ENCODE data around the gene C14orf180.

C14orf180 gene

DNA sequence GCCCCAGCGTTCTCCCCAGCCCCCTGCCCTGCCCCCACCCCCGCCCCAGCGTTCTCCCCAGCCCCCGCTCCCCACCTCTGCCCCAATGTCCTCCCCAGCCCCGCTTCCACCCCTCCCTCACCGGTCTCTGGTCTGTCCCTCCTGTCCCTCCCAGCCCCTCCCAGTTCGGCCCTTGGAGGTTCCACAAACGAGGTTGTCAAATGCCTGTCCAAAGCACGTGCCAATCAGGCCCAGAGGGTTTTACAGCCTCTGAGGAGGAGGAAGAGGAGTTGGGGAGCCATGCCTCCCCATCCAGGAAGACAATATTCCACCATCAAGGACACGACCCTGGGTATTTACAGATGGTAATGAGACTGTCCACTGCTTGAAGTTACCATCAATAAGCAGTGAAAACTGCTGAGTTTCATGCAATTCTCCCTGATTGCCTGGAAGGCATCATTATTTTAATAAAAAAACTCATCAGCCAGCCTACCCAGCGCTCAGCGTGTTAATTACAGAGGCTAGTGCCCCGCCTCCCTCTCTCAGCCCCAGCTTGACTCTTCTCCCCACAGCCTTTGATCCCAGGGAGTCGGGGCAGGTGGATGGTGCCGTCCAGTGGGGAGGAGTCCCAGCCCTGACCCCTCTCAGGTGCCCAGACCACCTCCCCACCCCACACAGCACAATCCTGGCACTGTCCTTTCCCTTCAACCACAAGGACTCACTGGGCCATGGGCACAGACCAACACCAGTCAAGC lies 30.6 kb upstream of the C14orf180 start:
- DNase-seq (ENCODE audit: low read depth, low spot score) = no peak
- no peak overlapping the region for H3K4me3 ChIP-seq (ENCODE audit: low read length)

DNA sequence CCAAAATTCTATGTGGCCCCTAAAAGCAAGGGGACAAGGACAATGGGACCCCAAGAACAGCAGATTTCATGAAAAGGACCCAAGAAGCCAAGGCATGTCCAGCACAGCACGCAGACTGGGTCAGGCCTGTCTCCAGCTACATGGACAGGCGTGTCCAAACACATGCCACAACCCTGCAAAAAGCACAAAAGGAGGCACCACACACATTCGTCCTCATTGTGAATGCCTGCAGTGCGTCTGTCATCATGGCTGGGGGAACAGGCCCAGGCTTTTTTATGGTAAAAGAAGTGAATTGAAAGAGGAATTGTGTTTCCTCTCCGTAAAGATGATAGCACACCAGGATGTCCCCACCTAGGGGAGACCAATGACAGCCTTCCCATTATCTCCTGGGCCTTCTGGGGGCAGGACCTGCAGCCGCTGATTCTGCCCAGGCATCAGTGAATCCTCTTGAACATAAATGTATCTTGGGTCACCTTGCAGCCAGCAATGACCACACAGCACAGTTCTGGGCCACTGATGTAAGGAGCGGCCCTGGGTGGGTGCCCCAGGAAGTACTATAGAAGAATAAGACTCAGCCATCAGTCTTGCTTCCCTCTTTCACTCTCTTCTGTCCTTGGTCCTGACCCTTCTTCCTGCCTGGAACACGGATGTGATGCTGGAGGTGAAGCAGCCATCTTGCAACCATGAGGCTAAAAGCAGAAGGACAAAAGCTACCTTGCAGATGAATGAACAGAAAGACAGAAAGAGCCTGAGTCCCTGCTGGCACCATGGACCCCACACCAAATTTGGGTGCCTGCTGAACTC lies 29.8 kb upstream of the C14orf180 start:
- DNase-seq (ENCODE audit: low read depth, low spot score) = no peak
- no peak overlapping the region for H3K4me3 ChIP-seq (ENCODE audit: low read length)

DNA sequence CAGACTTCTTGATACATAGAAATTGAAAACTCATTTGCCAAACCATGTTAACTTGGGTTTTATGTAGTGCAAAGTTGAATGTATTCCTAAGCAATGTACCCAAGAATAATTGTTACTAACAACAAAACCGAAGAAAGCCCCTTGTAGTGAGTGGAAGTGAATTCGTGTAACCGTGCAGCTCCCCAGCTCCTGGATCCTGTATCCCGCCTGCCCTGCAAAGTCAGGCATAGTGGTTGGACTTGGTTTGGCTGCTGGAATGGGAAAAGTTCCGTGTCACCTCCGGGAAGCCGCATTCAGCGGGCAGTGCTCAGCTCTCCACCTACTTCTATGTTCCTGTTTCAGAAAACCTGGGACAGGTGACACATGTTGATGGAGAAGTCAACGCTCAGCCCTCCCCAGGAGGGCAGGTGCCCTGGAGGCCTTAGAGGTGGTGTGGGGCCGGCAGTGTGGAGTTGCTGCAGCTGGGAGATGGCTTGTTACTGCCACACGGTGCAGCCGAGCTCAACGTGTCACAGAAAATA lies 29.2 kb upstream of the C14orf180 start:
- DNase-seq (ENCODE audit: low read depth, low spot score) = no peak
- H3K4me3 ChIP-seq (ENCODE audit: low read length) = no peak overlapping the region

DNA sequence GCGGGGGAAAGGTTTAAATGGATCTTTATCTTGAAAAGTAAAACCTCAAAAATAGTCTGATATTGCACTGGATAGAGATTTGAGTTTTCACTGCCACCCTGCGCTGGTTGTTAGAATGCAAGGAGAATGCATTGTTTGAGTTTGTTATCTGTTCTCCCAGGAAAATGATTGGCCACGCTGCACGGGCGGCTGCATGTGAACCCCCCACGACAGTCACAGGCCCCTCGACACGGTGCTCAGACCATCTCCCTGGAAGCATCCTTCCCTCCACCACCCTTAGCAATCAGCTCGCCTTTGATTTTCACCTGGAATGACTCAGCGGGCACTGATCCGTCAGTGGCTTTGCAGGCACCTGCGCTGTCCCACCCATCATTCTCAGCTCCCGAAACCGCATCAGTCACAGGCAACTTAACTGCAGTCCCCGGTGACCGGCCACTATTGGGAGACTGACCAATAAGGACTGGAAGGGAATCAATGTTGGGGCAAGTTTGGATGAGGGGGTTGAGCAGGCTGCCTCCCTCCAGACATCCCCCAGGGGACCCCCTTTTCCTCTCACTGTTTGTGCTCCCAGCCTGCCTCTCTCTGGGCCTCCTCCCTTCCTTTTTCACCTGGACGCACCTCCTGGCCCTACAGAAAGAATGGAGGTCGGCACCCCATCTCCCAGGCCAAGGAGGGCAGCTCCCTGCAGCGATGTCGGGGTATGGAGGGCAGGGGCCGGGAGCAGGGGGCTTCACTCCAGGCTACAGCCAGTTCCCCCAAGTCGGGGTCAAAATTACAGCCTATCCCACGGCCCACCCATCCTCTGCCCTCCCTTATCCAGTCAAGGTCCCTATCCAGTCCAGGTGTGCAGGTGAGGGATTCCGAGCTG lies 28.5 kb upstream of the C14orf180 start:
- DNase-seq (ENCODE audit: low read depth, low spot score) = no peak
- H3K4me3 ChIP-seq (ENCODE audit: low read length) = no peak overlapping the region

DNA sequence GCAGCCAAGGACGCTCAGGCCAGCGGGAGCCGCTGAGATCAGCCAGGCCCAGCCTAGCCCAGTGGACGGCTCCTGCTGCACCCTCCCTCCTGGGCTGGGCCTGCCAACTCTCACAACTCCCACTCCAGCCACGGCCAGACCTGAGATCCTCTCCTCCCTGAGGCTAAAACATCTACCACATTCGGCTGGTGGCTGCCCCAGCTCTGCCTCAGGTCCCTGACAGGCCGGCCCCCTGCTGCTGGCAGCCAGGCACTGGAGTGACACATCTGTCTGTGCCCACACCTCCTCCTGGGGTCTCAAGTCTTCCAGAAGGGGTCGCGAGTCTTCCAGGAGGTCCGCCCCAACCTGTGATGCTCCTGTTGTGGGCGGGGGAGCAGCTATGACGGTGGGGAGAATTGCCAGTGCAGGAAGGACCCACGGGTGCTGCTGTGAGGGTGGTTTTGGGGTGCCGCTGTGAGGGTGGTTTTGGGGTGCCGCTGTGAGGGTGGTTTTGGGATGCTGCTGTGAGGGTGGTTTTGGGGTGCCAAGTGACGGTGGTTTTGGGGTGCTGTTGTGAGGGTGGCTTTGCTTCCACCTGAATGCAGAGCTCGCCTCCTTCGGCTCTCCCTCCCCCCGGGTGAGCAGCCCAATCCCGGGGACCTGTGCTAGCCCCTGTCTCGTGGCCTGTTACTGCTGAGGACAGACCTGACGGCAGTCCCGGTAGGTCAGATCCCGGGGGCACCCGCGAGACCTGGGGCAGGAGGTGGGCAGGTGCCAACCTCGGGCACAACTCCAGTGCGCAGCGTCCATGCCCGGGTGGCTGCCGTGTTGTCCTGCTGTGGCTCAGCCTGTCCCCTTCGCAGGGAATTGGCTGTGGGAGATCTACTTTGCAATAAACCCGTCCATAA lies 27.5 kb upstream of the C14orf180 start:
- no peak overlapping the region for H3K4me3 ChIP-seq (ENCODE audit: low read length)
- DNase-seq (ENCODE audit: low read depth, low spot score) = no peak

DNA sequence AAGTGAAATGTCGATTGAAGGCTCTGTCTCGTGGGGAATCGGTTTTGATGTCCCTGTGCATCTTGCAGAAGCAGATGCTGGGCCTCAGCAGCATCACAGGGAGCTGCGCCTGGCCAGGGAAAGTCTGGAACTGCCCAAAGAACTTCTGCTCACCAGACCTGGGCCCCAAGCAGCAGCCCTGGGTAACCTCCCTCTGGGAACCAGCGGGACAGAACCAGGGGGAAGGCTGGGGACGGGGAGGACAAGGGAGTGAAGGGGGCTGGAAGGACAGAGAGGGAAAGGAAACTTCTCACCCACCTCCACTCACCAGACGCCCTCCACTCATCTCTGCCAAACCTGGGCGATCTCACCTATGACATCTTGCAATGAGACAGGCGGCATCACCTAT lies 26.8 kb upstream of the C14orf180 start:
- no peak for DNase-seq (ENCODE audit: low read depth, low spot score)
- H3K4me3 ChIP-seq (ENCODE audit: low read length) = no peak overlapping the region

DNA sequence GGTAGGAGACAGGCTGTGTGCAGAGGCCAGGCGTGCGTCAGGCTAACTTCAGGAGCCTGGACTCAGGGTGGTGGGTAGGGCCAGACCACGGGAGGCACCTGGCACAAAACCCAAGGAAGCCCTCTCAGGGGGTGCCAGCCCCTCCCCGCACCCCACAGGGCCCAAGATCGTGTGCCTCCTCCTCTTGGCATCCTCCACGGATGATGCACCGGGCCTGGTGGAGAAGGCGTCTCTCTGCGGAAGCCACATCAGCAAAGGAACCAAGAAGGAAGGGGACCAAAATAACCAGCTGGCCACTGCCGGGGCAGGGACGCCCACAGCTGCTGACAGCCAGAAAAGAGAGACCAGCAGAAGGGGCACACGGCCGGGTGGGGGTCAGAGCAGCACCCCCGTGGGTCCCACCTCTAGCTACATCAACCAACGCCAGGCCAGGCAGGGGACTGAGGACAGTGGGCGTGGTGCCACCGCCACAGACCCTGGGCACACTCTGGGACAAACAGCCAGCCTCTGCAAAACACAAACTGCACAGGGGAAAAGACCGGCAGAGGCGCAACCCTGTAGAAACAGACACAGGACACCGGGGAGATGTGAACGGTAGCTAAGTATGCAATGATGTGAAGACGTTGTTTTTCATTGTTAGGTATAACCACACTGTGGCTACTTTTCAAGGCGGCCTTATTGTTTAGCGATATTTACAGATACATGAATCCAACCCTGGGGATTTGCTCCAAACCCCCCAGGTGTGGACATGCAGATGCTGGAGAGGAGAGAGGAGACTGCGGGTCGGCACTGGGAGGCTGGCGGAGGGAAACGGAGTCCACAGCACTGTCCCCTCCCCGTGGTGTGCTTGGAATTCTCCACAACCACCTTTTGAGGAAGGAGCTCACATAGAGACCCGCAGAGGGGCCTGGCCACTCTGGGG lies 26.1 kb upstream of the C14orf180 start:
- DNase-seq (ENCODE audit: low read depth, low spot score) = no peak

DNA sequence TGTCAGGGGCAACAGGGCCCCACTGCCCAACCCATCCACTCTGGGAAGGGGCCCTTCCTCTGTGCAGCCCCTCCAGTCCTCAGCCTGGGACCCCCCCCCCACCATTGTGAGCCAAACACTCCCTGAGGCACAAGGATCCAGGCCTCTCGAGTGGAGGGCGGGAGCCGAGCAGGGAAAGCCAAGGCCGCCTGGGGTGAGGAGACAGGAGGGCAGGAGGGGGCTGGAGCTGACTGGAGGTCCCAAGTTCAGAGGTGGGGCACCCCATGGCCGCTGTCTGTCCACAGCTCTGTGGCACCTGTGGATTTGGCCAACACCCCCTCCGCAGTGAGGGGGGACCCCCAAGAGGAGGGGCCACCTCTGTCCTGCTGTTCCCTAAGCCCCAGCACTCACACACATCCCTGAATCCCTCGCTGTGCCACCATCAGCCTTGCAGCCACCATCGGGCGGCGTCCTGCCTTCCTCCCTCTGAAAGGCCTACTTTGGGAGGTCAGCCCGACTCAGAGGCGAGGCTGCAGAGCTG lies 25.4 kb upstream of the C14orf180 start:
- no peak overlapping the region for H3K4me3 ChIP-seq (ENCODE audit: low read length)
- DNase-seq (ENCODE audit: low read depth, low spot score) = no peak

More for the DNA sequence above, 26.1 kb upstream of the C14orf180 start:
- no peak overlapping the region for H3K4me3 ChIP-seq (ENCODE audit: low read length)

DNA sequence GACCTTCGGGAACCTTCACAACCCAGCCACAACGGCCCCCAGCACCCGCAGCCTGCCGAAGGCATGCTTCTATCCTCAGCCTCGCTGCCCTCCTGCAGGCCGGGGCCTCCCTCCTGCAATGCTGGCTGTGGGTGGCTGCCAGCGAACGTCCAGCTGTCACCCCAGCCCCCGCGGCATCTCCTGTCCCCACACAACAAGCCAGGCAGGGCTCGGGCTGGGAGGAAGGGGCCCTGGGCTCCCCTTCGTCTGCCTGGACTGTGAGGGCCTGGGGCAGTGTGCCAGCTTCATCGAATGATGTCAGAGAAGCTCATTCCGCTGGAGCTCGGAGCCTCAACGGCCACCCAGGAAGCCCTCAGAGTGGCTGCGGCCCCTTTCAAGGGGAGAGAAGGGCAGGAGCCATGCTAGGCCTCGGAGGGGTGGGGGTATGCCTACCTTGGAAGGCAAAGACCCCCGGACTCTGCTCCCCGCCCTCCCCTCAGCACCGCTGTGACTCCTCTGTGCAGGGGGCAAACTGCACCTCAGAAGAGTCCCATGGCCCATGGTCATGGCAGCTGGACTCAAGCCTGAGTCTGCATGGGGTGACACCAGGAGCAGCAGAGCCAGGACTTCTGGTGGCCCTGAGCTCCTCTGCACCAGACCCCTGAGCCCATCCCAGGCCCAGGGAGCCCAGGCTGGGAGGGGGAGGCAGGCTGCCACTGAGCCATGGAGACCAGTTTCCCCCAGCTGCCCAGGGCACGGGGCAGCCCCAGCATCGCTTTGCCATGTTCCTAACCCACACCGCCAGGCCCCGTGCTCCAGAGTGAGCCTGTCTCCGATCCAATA lies 24.7 kb upstream of the C14orf180 start:
- H3K4me3 ChIP-seq (ENCODE audit: low read length) = no peak overlapping the region
- no peak for DNase-seq (ENCODE audit: low read depth, low spot score)

DNA sequence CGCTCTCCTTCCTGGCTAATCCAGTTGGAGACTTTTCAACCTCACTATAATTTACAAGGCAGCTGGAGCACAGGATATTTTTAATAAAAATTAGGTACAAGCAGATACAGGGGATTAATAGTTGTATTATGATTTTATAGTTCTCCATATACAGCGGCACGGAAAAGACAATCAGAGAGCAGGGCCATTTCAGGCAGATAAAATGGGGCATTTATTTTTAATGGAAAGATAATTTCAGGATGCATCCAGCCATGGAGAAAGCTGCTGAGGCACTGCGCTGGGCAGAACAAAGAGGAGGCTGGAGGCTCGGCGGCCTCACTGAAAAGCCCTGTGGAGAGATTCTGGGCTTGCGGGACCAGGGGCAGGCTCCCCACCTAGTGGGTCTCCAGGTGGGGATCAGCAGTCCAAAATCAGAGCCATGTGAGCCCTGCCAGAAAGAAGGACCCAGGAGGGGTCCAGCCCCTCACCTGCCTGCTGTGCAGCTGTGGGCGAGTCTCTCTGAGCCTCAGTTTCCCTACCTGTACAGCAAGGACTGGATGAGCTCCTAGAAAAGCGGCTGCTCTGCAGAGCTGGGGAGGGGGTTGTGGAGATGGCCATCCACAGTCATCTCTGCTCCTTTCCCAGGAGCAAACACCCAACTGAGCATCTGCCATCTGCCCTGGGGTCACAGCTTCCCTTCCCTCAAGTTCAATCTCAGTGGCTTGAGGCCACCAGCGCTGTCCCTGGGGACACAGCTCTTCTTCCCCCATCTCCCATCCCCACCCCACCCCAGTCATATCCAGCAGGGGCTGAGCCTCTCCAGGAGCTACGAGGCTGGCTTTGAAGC lies 23.9 kb upstream of the C14orf180 start:
- no peak overlapping the region for H3K4me3 ChIP-seq (ENCODE audit: low read length)
- no peak for DNase-seq (ENCODE audit: low read depth, low spot score)

DNA sequence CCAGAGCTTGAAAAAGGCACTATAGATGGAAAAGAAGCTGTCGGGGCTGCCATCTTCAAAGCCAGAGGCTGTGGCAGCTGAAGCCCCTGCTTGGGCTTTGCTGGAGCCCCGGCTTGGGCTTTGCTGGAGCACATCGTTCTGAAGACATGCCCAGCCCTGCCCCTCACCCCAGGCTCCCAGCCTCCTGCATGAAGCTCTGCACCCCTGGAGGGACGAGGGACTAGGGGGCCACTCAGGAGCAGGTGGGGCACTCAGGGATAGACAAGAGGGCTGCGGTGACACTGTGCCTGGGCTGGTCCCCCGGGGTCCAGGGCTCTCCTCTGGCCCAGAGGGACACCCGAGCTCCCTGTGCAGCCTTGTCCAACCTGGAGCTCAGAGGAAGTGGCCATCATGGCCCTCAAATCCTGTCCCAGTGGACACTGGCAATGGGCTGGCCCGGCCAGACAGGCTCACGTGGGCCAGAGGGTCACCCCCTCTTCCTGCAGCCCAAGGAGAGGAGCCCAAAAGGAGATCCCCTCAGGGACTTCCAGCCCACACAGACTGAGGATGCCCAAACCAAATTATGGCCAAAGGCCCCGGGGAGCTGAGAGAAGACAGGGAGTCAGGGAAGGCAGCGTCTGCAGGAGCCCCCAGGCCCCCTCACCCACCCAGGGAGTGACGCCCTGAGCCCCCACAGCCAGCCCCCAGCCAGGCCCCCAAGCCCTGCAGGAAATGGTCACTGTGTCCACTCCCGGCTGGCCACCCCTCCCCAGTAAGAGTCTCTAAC lies 23.1 kb upstream of the C14orf180 start:
- no peak overlapping the region for H3K4me3 ChIP-seq (ENCODE audit: low read length)
- no peak for DNase-seq (ENCODE audit: low read depth, low spot score)

DNA sequence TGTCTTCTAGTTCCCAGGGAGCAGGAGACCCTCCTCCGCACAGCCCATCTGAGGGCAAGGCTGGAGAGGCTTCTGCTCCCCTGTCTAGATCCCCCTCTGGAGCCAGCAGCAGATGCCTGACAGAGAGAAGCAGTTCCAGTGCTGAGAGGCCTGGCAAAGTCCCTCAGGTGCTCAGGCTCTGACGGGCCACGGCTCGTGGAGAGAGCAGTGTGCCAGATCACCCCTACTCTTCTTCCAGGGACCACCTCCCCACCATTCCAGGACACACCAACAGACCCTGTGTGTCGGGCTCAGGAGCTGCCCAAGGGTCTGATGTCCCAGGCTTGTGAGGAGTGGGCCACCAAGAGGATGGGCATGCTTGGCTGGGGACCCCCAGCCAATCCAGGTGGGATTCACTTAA lies 22.5 kb upstream of the C14orf180 start:
- H3K4me3 ChIP-seq (ENCODE audit: low read length) = no peak overlapping the region

DNA sequence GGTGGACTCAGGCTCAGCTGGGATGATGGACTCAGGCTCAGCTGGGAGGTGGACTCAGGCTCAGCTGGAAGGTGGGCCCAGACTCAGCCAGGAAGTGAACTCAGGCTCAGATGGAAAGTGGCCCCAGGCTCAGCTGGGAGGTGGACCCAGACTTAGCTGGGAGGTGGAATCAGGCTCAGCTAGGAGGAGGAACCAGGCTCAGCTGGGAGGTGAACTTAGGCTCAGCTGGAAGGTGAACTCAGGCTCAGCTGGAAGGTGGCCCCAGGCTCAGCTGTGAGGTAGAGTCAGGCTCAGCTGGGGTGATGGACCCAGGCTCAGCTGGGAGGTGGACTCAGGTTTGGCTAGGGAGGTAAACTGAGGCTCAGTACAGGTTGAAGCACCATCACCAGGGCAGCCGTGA lies 21.8 kb upstream of the C14orf180 start:
- no peak overlapping the region for H3K4me3 ChIP-seq (ENCODE audit: low read length)
- DNase-seq (ENCODE audit: low read depth, low spot score) = no peak

More for the DNA sequence above, 22.5 kb upstream of the C14orf180 start:
- no peak for DNase-seq (ENCODE audit: low read depth, low spot score)

DNA sequence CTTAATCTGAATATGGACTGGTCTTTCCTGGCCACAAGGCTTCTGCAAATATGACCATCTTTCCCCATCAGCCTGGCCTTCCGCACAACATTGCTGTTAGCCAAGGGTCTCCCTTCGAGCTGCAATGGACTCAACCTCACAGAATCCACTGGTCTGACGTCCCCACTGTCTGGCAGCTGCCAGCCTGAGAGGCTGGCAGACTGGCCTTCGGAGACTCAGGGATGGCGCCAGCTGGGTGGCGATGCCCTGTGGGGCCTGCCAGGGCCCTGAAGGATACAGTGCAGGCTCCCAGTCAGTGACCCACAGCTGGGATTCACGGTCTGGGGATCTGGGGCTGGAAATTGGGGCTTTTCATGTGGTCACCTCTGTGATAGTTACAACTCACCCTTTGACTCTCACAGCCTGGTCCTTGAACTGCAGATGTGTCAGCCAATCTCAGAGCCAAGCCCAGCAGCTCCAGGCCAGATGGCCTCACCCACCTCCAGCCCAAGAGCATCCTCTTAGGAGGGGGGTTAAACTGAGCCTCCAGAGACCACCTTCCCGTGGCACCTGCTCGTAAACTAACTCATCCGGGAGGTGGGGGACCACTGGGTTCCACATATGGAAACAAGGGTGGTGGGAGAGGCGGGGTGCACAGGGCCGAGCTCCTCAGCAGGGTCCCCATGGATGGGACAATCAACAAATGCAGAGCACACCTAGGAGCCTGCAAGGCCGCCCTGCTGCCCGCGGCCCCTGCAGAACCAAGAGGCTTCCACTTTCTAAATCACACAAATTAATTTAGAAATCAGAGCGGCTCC lies 21.1 kb upstream of the C14orf180 start:
- DNase-seq (ENCODE audit: low read depth, low spot score) = no peak
- no peak overlapping the region for H3K4me3 ChIP-seq (ENCODE audit: low read length)
